ENCODE measurements around the gene NHERF1. TPM values are rescaled to one million over a fixed set of nuclear protein-coding genes. Genes with fewer than 3 reads are reported as not detected.

The NHERF1 gene
- total and polyA plus RNA-seq, 2 of the 8 experiments (the other 6 are each of a cell fraction or from before 2014, with no cell fraction given): 92.9 to 99.2 TPM

DNA sequence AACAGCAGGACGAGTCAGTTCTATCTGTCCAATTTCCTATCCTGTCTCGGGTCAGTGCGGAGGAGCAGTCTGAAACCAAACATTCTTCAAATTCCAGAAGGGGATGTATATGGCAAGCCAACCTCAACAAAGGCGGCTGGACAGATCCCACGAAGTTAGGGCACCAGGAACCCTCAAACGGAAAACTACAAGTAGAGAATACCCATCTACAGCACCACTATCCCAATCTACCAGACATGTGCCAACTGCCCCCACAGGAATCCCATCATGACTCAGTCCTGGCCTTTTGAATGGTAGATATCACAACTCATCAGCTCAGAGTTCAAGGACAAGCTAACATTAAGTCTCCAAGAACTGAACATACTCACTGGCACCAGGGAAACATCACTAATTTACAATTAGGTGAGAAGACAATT lies 25.5 kb downstream of the NHERF1 start:
- Histone ChIP-seq H3K79me2 (ENCODE audit: control insufficient read depth in 1 of 2, insufficient read depth in 2 of 2, low read length in 2 of 2) (peaks cover 0 to 24% of the 10 kb centered on the region in 2 experiments; a peak in 2 of 4 replicates), H2BK15ac (ENCODE audit: low read length) (no peak overlapping the region), H2BK120ac (replicated peaks; ENCODE audit: low read depth, low read length) (no peak overlapping the region), H3K4ac (replicated peaks; ENCODE audit: insufficient read length, low read depth, low read length) (no peak overlapping the region), H4K5ac (ENCODE audit: insufficient read length, low read depth, low read length) (no peak overlapping the region), H3K4me2 (ENCODE audit: insufficient read depth in 1 of 2, low read depth in 2 of 2, low read length in 2 of 2) (no peak overlapping the region), H3K18ac (ENCODE audit: extremely low read depth, low read length) (no peak overlapping the region), H3K23ac (ENCODE audit: insufficient read length) (no peak overlapping the region), H3K36me3 (ENCODE audit: control insufficient read depth in 2 of 4, insufficient read depth in 4 of 4, low read length in 3 of 4) (peaks cover under 1 to 34% (median 19%) of the 10 kb centered on the region in 4 experiments; a peak in 6 of 8 replicates), H3K9ac (replicated peaks in 1 of 4; ENCODE audit: extremely low read depth in 1 of 4, low read depth in 3 of 4, low read length in 3 of 4) (no peak overlapping the region), H4K91ac (replicated peaks; ENCODE audit: insufficient read length, low read length) (no peak overlapping the region), H3K14ac (ENCODE audit: insufficient read length) (no peak overlapping the region), H3K9me3 (ENCODE audit: insufficient read depth in 2 of 2, low read depth in 1 of 2, low read length in 1 of 2) (no peaks in the 10 kb centered on the region), H3K79me1 (ENCODE audit: low read depth, low read length) (0 out of 2 replicates have a peak, but pooled peaks cover 8% of the 10 kb centered on the region), H3K23me2 (ENCODE audit: low read depth, low read length) (peaks cover 9% of the 10 kb centered on the region), H2AK5ac (ENCODE audit: low read depth, low read length) (no peak overlapping the region), H2BK12ac (ENCODE audit: low read depth, low read length) (no peak overlapping the region), H3K56ac (replicated peaks; ENCODE audit: insufficient read length, low read depth, low read length) (no peak overlapping the region), H3K4me1 (replicated peaks in 1 of 4; ENCODE audit: control insufficient read depth in 3 of 4, insufficient read depth in 4 of 4, low read length in 3 of 4) (peaks cover 0 to 7% (median 3%) of the 10 kb centered on the region in 4 experiments; a peak in 4 of 7 replicates), H2BK20ac (ENCODE audit: low read length) (no peak overlapping the region), H2AFZ (ENCODE audit: low read length) (no peak overlapping the region), H3K4me3 (ENCODE audit: extremely low read depth in 1 of 4, insufficient read depth in 2 of 4, low read depth in 3 of 4, low read length in 4 of 4) (no peak overlapping the region), H2BK5ac (ENCODE audit: low read depth, low read length) (no peak overlapping the region), H4K20me1 (replicated peaks in 1 of 2; ENCODE audit: control insufficient read depth in 1 of 2, insufficient read depth in 2 of 2, low read length in 2 of 2) (peaks cover 5 to 9% of the 10 kb centered on the region in 2 experiments), H3K27me3 (replicated peaks in 1 of 4; ENCODE audit: control insufficient read depth in 3 of 4, extremely low read depth in 1 of 4, insufficient read depth in 3 of 4, low read length in 3 of 4) (no peaks in the 10 kb centered on the region), H4K8ac (ENCODE audit: extremely low read depth, insufficient read depth, low read length) (no peak overlapping the region), H3K27ac (ENCODE audit: low read depth, low read length) (no peak overlapping the region)
- CTCF ChIA-PET (ENCODE audit: partially characterized antibody): interaction anchor here (0.6 to 99.6 kb wide), 9 partner anchors 8 to 284 kb away, joined by 3 to 2981 read pairs (median 18); partner anchors contain the start of genes FDXR, GRIN2C, NHERF1 and RAB37
- 92% methylated on average over 6 of the region's 6 CpGs; no CpG with 5 or more reads in 1 of the 2 experiments for WGBS, 2 experiments (ENCODE audit: extremely low coverage in 1 of 2, insufficient coverage in 1 of 2, insufficient read length in 1 of 2, insufficient replicate concordance in 2 of 2, low coverage in 1 of 2, low lambda C conversion rate in 2 of 2, missing lambda C conversion rate in 1 of 2)
- POLR2A ChIA-PET (ENCODE audit: partially characterized antibody): interaction anchor here (1.3 to 5.6 kb wide), 7 partner anchors 9 to 36 kb away, joined by 3 to 54 read pairs (median 7); partner anchors contain the start of genes NHERF1 and RAB37
- FAIRE-seq (no peak), DNase-seq (ENCODE audit: low read depth in 1 of 2, low spot score in 2 of 2) (no peak)
- TF ChIP-seq YY1 (IDR thresholded peaks at IDR 0.05; ENCODE audit: low read depth, low read length): no peak
- no peak for TF ChIP-seq TAF7 (optimal IDR thresholded peaks at IDR 0.05; ENCODE audit: borderline replicate concordance, low read depth, low read length)
- no peak for TF ChIP-seq CTBP2 (IDR thresholded peaks at IDR 0.05; ENCODE audit: borderline replicate concordance, insufficient read depth, insufficient read length, low read length)
- no peak for TF ChIP-seq KDM4A (IDR thresholded peaks at IDR 0.05; ENCODE audit: low read depth, low read length, severe bottlenecking)
- TF ChIP-seq TCF12 (IDR thresholded peaks at IDR 0.05; ENCODE audit: low read depth, low read length): no peak
- no peak for TF ChIP-seq CEBPB (IDR thresholded peaks at IDR 0.05; ENCODE audit: low read depth, low read length)
- TF ChIP-seq, protein P1, sequence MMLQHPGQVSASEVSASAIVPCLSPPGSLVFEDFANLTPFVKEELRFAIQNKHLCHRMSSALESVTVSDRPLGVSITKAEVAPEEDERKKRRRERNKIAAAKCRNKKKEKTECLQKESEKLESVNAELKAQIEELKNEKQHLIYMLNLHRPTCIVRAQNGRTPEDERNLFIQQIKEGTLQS (IDR thresholded peaks at IDR 0.05; ENCODE audit: insufficient read depth, low read depth, low read length): no peak
- no peak for TF ChIP-seq SIRT6 (IDR thresholded peaks at IDR 0.05; ENCODE audit: low read length)
- no peak for TF ChIP-seq KDM5A (IDR thresholded peaks at IDR 0.05; ENCODE audit: low read length)
- no peak for TF ChIP-seq POLR2A (IDR thresholded peaks at IDR 0.05; ENCODE audit: control extremely low read depth in 1 of 2, low read depth in 2 of 2, low read length in 2 of 2)
- no peak for TF ChIP-seq FOSL1 (IDR thresholded peaks at IDR 0.05; ENCODE audit: insufficient read depth, low read depth, low read length)
- TF ChIP-seq POU5F1 (IDR thresholded peaks at IDR 0.05; ENCODE audit: low read depth, low read length): no peak
- TF ChIP-seq RNF2 (IDR thresholded peaks at IDR 0.05; ENCODE audit: borderline replicate concordance, low read depth, low read length, missing control alignments, poor library complexity, severe bottlenecking): no peak

Measured in H1 (cell line).